RWPE1 (cell line): ENCODE data around the gene SLC11A2.
A peak's percentile ranks its signal among the peaks of the same experiment; 100 is the strongest.

Experiments used
- CTCF ChIA-PET: fragments of 350-600 bp; sonication (Branson Sonifier 250); formaldehyde crosslinking; extraction: SDS; loops from one replicate; lab custom pipeline; 2021; lab: Yijun Ruan, JAX
- POLR2A ChIA-PET: fragments of 400-600 bp; formaldehyde crosslinking; extraction: SDS; loops from one replicate; lab custom pipeline; 2020; ENCODE audit warnings: antibody characterized with exemption; ENCODE audit not compliant: low non-redundant PET; lab: Yijun Ruan, JAX
- DNase-seq: peaks from one replicate; pipeline ENCODE4 v3.0.0; 2012; ENCODE audit warnings: low spot score
- H3K27ac ChIP-seq: fragments of 450-650 bp; 2 replicates; pipeline ENCODE4 v1.5.1; 2017
- CTCF ChIP-seq: fragments of 450-650 bp; conservative IDR thresholded peaks from 2 replicates; pipeline ENCODE4 v1.5.1; 2017; ENCODE audit warnings: low read depth, mild to moderate bottlenecking

The SLC11A2 gene

GRCh38 chr12:50990791-50991190 is 35.4 kb downstream of the SLC11A2 start:
- TF ChIP-seq CTCF: no peak
- ChIA-PET POLR2A (no interaction called here), CTCF (interaction anchor here (0.7 kb wide), 1 partner anchor 136 kb away, joined by 3 read pairs; no protein-coding TSS in a partner anchor)
- no peak overlapping the region for H3K27ac ChIP-seq
- no peak for DNase-seq

GRCh38 chr12:50990147-50990727 is 35.9 kb downstream of the SLC11A2 start:
- no peak for TF ChIP-seq CTCF
- no peak overlapping the region for H3K27ac ChIP-seq
- no peak for DNase-seq
- ChIA-PET CTCF (interaction anchor here (0.6 kb wide), 1 partner anchor 65 kb away, joined by 3 read pairs; a partner anchor contains a TSS), POLR2A (no interaction called here)

GRCh38 chr12:50988871-50989270 is 37.3 kb downstream of the SLC11A2 start:
- H3K27ac ChIP-seq: no peak overlapping the region
- ChIA-PET CTCF (no interaction called here), POLR2A (no interaction called here)
- DNase-seq: no peak
- no peak for TF ChIP-seq CTCF

GRCh38 chr12:50988051-50988450 is 38.1 kb downstream of the SLC11A2 start:
- no peak overlapping the region for H3K27ac ChIP-seq
- CTCF ChIA-PET: interaction anchor here (0.6 to 1.5 kb wide), 3 partner anchors 24 to 949 kb away, joined by 3 to 4 read pairs (median 4); no protein-coding TSS in a partner anchor
- no peak for TF ChIP-seq CTCF
- POLR2A ChIA-PET: no interaction called here
- DNase-seq: no peak

- TF ChIP-seq CTCF: peak; percentile 68
- peak; percentile 18 for DNase-seq
- no peak overlapping the region for H3K27ac ChIP-seq
- POLR2A ChIA-PET: interaction anchor here (0.5 to 0.6 kb wide), 2 partner anchors 162 to 874 kb away, joined by 3 to 4 read pairs; no protein-coding TSS in a partner anchor
- CTCF ChIA-PET: interaction anchor here (0.5 to 1.9 kb wide), 9 partner anchors 10 to 162 kb away, joined by 3 to 17 read pairs (median 3); no protein-coding TSS in a partner anchor
These were observed 39.0 kb downstream of the SLC11A2 start for GRCh38 chr12:50986966-50987737.

GRCh38 chr12:50985322-50985721 is 40.9 kb downstream of the SLC11A2 start:
- CTCF ChIA-PET: interaction anchor here (0.7 kb wide), 1 partner anchor 169 kb away, joined by 3 read pairs; no protein-coding TSS in a partner anchor
- POLR2A ChIA-PET: no interaction called here
- no peak overlapping the region for H3K27ac ChIP-seq

More at GRCh38 chr12:50985322-50985721, 40.9 kb downstream of the SLC11A2 start:
- TF ChIP-seq CTCF: no peak
- DNase-seq: no peak
